GM12878 (cell line): ENCODE results near the gene C4orf36. TPM values are rescaled to one million over a fixed set of nuclear protein-coding genes. Genes with fewer than 3 reads are reported as not detected.

Experiments
- ATF7 ChIP-seq: fragments of 450-650 bp; IDR thresholded peaks from 2 replicates; pipeline ENCODE4 v1.6.1; 2016; ENCODE audit warnings: low read depth, mild to moderate bottlenecking
- CREM ChIP-seq: IDR thresholded peaks from 2 replicates; pipeline ENCODE4 v1.6.1; 2014; ENCODE audit warnings: antibody characterized with exemption, low read depth
- NBN ChIP-seq: fragments of 450-650 bp; IDR thresholded peaks from 2 replicates; pipeline ENCODE4 v1.6.1; 2016
- NFYB ChIP-seq: IDR thresholded peaks from 2 replicates; pipeline ENCODE4 v1.6.1; 2011; ENCODE audit warnings: low read depth, mild to moderate bottlenecking, low read length, improper control_type of control experiment, moderate library complexity; ENCODE audit not compliant: insufficient read depth
- POLR2AphosphoS5 ChIP-seq: IDR thresholded peaks from 2 replicates; pipeline ENCODE4 v1.6.1; 2011; ENCODE audit warnings: mild to moderate bottlenecking, low read length, inconsistent platforms
- POU2F2 ChIP-seq: IDR thresholded peaks from 3 replicates; pipeline ENCODE4 v1.6.1; 2011; ENCODE audit warnings: low read depth, mild to moderate bottlenecking, low read length, borderline replicate concordance
- RFX5 ChIP-seq: IDR thresholded peaks from 2 replicates; pipeline ENCODE4 v1.6.1; 2011; ENCODE audit warnings: low read depth, low read length, improper control_type of control experiment
- SMARCA5 ChIP-seq: fragments of 450-650 bp; IDR thresholded peaks from 2 replicates; pipeline ENCODE4 v1.6.1; 2017; ENCODE audit warnings: mild to moderate bottlenecking
- SMC3 ChIP-seq: IDR thresholded peaks from 2 replicates; pipeline ENCODE4 v1.6.1; 2011; ENCODE audit warnings: low read length, improper control_type of control experiment, borderline replicate concordance
- STAT1 ChIP-seq: fragments of 450-650 bp; conservative IDR thresholded peaks from 2 replicates; pipeline ENCODE4 v1.6.1; 2014; ENCODE audit warnings: antibody characterized with exemption, mild to moderate bottlenecking
- YY1 ChIP-seq: IDR thresholded peaks from 2 replicates; pipeline ENCODE4 v1.6.1; 2011; ENCODE audit warnings: low read depth, mild to moderate bottlenecking, low read length
- ZNF24 ChIP-seq: fragments of 450-650 bp; IDR thresholded peaks from 2 replicates; pipeline ENCODE4 v1.6.1; 2017; ENCODE audit warnings: antibody characterized with exemption, mild to moderate bottlenecking
- polyA plus RNA-seq, 11 experiments: library from polyadenylated mRNA; depleted of rRNA in 4 of 11; unstranded in 6 of 11; stranded (reverse) in 5 of 11; fragments of >200 nt; fragmentation: Nextera tagmentation in 4 of 11; fragmentation: Illumina TruSeq in 1 of 11; extraction: Ambion mirVana in 4 of 11; extraction: Trizol in 1 of 11; gene quantifications; 1 replicate in 1 of 11; 2 replicates in 10 of 11; pipeline versions ENCODE4 v1.2.1 to v1.2.3, GENCODE V29; 2011 to 2016; ENCODE audit warnings: inconsistent platforms in 2 of 11, missing spikeins in 2 of 11, low read depth in 1 of 11
- total RNA-seq, 4 experiments: library from RNA; depleted of rRNA in 3 of 4; stranded (reverse); fragments of >200 nt in 3 of 4; fragmentation: Illumina TruSeq in 1 of 4; extraction: Trizol in 1 of 4; gene quantifications; 2 replicates each; pipeline versions ENCODE4 v1.2.1 to v1.2.3, GENCODE V29; 2013 to 2021
- TF ChIP-seq, protein P1 (sequence below), 3 experiments: IDR thresholded peaks in 2 of 3; conservative IDR thresholded peaks in 1 of 3; 2 replicates each; pipeline ENCODE4 v1.5.1; 2011; ENCODE audit warnings: low read depth in 3 of 3, low read length in 3 of 3, mild to moderate bottlenecking in 3 of 3, control low read depth in 2 of 3, moderate library complexity in 2 of 3, inconsistent platforms in 1 of 3, mixed read lengths in 1 of 3; ENCODE audit not compliant: control insufficient read depth in 2 of 3, insufficient read depth in 1 of 3; ENCODE audit errors: extremely low read depth in 1 of 3
- TF ChIP-seq, protein P2 (sequence below): fragments of 450-650 bp; IDR thresholded peaks from 2 replicates; pipeline ENCODE4 v1.6.1; 2016; ENCODE audit warnings: mild to moderate bottlenecking
- TF ChIP-seq, protein P3 (sequence below): fragments of 450-650 bp; IDR thresholded peaks from 2 replicates; pipeline ENCODE4 v1.6.1; 2017; ENCODE audit warnings: mild to moderate bottlenecking, low read depth, inconsistent platforms; ENCODE audit not compliant: poor library complexity, severe bottlenecking
- TF ChIP-seq, protein P4 (sequence below): fragments of 450-650 bp; formaldehyde crosslinking; IDR thresholded peaks from 2 replicates; pipeline ENCODE4 v1.4.0; 2020; ENCODE audit warnings: mild to moderate bottlenecking, moderate library complexity

Gene C4orf36
- total and polyA plus RNA-seq, 10 of the 15 experiments (the other 5 are each of a cell fraction or from before 2014, with no cell fraction given), result 0.35 to 2.7 (median 1.3) TPM; not detected in 2

DNA sequence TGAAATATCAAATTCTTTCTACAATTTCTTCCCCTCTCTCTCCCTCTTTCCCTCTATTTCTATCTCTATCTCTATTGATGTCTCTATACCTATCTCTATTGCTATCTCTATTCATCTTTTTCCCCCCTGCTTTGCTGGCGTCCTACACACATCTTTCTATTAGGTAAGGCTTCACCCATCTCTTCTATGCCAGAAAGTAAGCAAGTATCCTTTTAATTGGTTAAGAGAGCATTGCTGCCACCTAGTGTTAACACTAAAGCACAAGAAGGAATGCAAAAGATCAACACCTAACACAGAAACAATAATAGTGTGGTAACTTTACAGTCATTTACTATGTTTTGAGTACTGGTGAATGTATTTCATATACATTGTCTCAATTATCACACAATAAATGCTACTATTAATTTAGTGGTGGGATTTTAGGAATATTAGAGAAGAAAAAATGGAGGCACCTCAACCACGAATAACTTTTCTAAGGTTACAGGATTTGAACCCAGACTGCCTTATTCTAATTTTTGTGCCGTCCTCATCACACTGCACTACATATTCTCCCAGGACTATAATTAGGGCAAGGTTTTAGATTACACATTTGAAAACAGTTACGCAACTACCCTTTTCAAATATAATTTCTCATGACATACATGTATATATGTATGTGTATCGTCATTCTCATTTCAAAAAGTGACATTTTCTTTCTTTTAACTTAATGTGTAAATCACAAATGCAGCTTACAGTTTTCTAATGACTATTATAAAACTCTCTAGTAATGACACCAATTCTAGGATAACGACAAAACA lies 3.7 kb upstream of the C4orf36 start (continued):
- TF ChIP-seq, protein P1, sequence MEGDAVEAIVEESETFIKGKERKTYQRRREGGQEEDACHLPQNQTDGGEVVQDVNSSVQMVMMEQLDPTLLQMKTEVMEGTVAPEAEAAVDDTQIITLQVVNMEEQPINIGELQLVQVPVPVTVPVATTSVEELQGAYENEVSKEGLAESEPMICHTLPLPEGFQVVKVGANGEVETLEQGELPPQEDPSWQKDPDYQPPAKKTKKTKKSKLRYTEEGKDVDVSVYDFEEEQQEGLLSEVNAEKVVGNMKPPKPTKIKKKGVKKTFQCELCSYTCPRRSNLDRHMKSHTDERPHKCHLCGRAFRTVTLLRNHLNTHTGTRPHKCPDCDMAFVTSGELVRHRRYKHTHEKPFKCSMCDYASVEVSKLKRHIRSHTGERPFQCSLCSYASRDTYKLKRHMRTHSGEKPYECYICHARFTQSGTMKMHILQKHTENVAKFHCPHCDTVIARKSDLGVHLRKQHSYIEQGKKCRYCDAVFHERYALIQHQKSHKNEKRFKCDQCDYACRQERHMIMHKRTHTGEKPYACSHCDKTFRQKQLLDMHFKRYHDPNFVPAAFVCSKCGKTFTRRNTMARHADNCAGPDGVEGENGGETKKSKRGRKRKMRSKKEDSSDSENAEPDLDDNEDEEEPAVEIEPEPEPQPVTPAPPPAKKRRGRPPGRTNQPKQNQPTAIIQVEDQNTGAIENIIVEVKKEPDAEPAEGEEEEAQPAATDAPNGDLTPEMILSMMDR (IDR thresholded peaks at IDR 0.05 in 2 of 3, conservative IDR thresholded peaks at IDR 0.05 in 1 of 3; ENCODE audit: control insufficient read depth in 2 of 3, extremely low read depth in 1 of 3, insufficient read depth in 1 of 3, low read depth in 3 of 3, low read length in 3 of 3), result peak; percentile 52 to 80 (median 66)
- TF ChIP-seq POLR2AphosphoS5 (no peak), ZNF24 (peak; percentile 46; the same call in 1 of the 2 replicates), YY1 (no peak), RFX5 (no peak), ATF7 (0 out of 2 replicates have a peak, but pooled peaks have one; percentile 12), NFYB (no peak), SMC3 (peak; percentile 95), NBN (peak; percentile 25; the same call in 1 of the 2 replicates), POU2F2 (no peak), STAT1 (no peak), SMARCA5 (peak; percentile 70; the same call in 1 of the 2 replicates), CREM (no peak)
- TF ChIP-seq, protein P2, sequence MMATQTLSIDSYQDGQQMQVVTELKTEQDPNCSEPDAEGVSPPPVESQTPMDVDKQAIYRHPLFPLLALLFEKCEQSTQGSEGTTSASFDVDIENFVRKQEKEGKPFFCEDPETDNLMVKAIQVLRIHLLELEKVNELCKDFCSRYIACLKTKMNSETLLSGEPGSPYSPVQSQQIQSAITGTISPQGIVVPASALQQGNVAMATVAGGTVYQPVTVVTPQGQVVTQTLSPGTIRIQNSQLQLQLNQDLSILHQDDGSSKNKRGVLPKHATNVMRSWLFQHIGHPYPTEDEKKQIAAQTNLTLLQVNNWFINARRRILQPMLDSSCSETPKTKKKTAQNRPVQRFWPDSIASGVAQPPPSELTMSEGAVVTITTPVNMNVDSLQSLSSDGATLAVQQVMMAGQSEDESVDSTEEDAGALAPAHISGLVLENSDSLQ, result no peak
- TF ChIP-seq, protein P3, sequence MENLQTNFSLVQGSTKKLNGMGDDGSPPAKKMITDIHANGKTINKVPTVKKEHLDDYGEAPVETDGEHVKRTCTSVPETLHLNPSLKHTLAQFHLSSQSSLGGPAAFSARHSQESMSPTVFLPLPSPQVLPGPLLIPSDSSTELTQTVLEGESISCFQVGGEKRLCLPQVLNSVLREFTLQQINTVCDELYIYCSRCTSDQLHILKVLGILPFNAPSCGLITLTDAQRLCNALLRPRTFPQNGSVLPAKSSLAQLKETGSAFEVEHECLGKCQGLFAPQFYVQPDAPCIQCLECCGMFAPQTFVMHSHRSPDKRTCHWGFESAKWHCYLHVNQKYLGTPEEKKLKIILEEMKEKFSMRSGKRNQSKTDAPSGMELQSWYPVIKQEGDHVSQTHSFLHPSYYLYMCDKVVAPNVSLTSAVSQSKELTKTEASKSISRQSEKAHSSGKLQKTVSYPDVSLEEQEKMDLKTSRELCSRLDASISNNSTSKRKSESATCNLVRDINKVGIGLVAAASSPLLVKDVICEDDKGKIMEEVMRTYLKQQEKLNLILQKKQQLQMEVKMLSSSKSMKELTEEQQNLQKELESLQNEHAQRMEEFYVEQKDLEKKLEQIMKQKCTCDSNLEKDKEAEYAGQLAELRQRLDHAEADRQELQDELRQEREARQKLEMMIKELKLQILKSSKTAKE, result peak; percentile 40
- TF ChIP-seq, protein P4, sequence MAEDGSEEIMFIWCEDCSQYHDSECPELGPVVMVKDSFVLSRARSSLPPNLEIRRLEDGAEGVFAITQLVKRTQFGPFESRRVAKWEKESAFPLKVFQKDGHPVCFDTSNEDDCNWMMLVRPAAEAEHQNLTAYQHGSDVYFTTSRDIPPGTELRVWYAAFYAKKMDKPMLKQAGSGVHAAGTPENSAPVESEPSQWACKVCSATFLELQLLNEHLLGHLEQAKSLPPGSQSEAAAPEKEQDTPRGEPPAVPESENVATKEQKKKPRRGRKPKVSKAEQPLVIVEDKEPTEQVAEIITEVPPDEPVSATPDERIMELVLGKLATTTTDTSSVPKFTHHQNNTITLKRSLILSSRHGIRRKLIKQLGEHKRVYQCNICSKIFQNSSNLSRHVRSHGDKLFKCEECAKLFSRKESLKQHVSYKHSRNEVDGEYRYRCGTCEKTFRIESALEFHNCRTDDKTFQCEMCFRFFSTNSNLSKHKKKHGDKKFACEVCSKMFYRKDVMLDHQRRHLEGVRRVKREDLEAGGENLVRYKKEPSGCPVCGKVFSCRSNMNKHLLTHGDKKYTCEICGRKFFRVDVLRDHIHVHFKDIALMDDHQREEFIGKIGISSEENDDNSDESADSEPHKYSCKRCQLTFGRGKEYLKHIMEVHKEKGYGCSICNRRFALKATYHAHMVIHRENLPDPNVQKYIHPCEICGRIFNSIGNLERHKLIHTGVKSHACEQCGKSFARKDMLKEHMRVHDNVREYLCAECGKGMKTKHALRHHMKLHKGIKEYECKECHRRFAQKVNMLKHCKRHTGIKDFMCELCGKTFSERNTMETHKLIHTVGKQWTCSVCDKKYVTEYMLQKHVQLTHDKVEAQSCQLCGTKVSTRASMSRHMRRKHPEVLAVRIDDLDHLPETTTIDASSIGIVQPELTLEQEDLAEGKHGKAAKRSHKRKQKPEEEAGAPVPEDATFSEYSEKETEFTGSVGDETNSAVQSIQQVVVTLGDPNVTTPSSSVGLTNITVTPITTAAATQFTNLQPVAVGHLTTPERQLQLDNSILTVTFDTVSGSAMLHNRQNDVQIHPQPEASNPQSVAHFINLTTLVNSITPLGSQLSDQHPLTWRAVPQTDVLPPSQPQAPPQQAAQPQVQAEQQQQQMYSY (CRISPR knock-in tag), result no peak
